Mucosa of descending colon (tissue), 3 donors: ENCODE measurements around the gene PBX2. TPM values are rescaled to one million over a fixed set of nuclear protein-coding genes. Genes with fewer than 3 reads are reported as not detected.

Experiments used
- ATAC-seq: fragments of 200-7000 bp; cut with Tn5 transposase; one replicate; pipeline ENCODE4 v1.9.1; 2020; ENCODE audit warnings: mild to moderate bottlenecking, moderate library complexity
- DNase-seq, 3 donors: peaks; one replicate each; pipeline ENCODE4 v3.0.0-alpha.2; 2020
- H3K36me3 ChIP-seq: fragments of 200-600 bp; one replicate; pipeline ENCODE4 v1.8.0; 2021; ENCODE audit warnings: low read depth, mild to moderate bottlenecking
- H3K4me1 ChIP-seq: fragments of 200-600 bp; one replicate; pipeline ENCODE4 v1.8.0; 2021; ENCODE audit warnings: low read depth, mild to moderate bottlenecking
- H3K4me3 ChIP-seq: fragments of 200-600 bp; one replicate; pipeline ENCODE4 v1.8.0; 2021; ENCODE audit warnings: mild to moderate bottlenecking
- H3K9me3 ChIP-seq: fragments of 200-600 bp; one replicate; pipeline ENCODE4 v1.8.0; 2021; ENCODE audit warnings: mild to moderate bottlenecking
- CTCF ChIP-seq: fragments of 200-600 bp; IDR thresholded peaks from one replicate; pipeline ENCODE4 v1.8.0; 2022; ENCODE audit warnings: antibody characterized with exemption, mild to moderate bottlenecking
- intact Hi-C, 2 donors: fragments of 100-400 bp; cut with DNase I in 1 of 2; cut with micrococcal nuclease in 1 of 2; formaldehyde crosslinking; loops; one replicate each; pipeline versions ENCODE4 v1.11.0 to v1.11.1; 2022; cut with DNase I, micrococcal nuclease
- total RNA-seq, 3 donors: library from RNA; stranded (reverse); fragmentation: NEBNext Ultra II Directional in 2 of 3; extraction: Animal tissue kit (Norgen Biotek cat#: 25700) in 2 of 3; gene quantifications; one replicate each; pipeline versions ENCODE4 v1.2.1 to v1.2.4, GENCODE V29; 2021 to 2023
- donor health status: DM: no; HTN: no; CAD: no; lungs with moderate emphysema.
- donor health status: DM: no; HTN: no; CAD: no.
- donor health status: DM: no; HTN: yes; CAD: no.

PBX2 gene
- total RNA-seq, 3 donors from 2014 or later = 49.4 to 97.7 (median 53.9) TPM

DNA sequence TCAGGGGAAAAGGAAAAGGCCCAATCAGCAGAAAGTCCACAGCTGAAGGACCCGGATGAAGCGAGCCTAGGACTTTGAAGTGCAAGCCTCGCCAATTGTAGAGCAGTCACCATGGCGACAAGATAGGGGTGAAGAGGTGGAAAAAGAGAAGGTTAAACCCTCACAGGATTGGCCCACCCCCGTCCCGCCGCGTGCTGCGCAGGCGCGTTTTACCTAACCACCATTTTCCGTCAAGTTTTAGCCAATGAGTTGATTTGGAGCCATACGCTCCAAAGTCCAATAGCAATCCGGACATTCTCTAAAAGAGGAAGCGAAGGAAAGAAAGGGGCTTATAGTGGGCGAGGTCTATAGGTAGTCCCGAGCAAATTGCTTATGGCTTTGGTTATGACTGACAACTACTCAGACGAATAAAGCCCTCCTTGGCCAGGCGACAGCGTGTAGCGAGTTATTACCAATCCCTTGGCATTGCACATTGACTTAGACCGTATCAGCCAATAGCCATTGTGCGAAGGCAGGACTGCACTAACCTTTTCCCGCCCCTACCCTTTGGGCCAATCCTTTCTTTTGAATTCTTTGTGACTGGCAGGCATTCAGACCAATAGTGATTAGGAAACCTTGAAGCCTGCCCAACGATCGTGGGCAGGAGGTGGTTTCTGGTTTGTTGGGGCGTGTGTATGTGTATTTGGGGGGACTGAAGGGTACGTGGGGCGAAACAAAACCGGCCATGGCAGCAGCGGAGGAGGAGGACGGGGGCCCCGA lies 12.0 kb downstream of the PBX2 start, which contains the start of gene RNF5:
TSS of gene RNF5 (plus strand) at position 618 of the 759 bp plus-strand sequence. CDS start at position 725, 107 bp downstream.
- peaks cover 4% of the 10 kb centered on the region for H3K36me3 ChIP-seq
- intact Hi-C loops = no loop called here
- peak within 1 kb of the TSS; percentile 25 for H3K4me3 ChIP-seq
- peaks cover 40% of the 10 kb centered on the region for H3K4me1 ChIP-seq
- no peak for TF ChIP-seq CTCF
- ATAC-seq = peak; percentile 83
- H3K9me3 ChIP-seq = no peaks in the 10 kb centered on the region
- peak; percentile 91 to 98 (median 94) for DNase-seq

GRCh38 chr6:32177183-32177787 lies 12.7 kb downstream of the PBX2 start:
- intact Hi-C loops = no loop called here
- no peak for DNase-seq
- Histone ChIP-seq H3K9me3 (no peaks in the 10 kb centered on the region), H3K4me1 (peaks cover 40% of the 10 kb centered on the region), H3K4me3 (peak overlapping the region; percentile 25), H3K36me3 (peaks cover 4% of the 10 kb centered on the region)
- no peak for TF ChIP-seq CTCF
- peak; percentile 5 for ATAC-seq

GRCh38 chr6:32176476-32177182 lies 13.4 kb downstream of the PBX2 start:
- Histone ChIP-seq H3K9me3 (no peaks in the 10 kb centered on the region), H3K4me1 (peaks cover 37% of the 10 kb centered on the region), H3K36me3 (peaks cover 4% of the 10 kb centered on the region), H3K4me3 (no peak overlapping the region)
- ATAC-seq = no peak
- no peak for DNase-seq
- intact Hi-C loops = no loop called here
- no peak for TF ChIP-seq CTCF

- no peak for TF ChIP-seq CTCF
- no peaks in the 10 kb centered on the region for H3K9me3 ChIP-seq
- intact Hi-C loops = no loop called here
- ATAC-seq (peak; percentile 73), DNase-seq (peak; percentile 98 to 100 (median 99))
- H3K36me3 ChIP-seq = peaks cover 4% of the 10 kb centered on the region
- peak within 1 kb of the TSS; percentile 58 for H3K4me3 ChIP-seq
- H3K4me1 ChIP-seq = peaks cover 34% of the 10 kb centered on the region
Observed at GRCh38 chr6:32175711-32176475, 14.1 kb downstream of the PBX2 start, which contains the start of gene AGPAT1. Gene AGPAT1, minus strand, starts transcription at chr6:32176084. Its CDS starts 4,588 bp downstream, at chr6:32171496.

DNA sequence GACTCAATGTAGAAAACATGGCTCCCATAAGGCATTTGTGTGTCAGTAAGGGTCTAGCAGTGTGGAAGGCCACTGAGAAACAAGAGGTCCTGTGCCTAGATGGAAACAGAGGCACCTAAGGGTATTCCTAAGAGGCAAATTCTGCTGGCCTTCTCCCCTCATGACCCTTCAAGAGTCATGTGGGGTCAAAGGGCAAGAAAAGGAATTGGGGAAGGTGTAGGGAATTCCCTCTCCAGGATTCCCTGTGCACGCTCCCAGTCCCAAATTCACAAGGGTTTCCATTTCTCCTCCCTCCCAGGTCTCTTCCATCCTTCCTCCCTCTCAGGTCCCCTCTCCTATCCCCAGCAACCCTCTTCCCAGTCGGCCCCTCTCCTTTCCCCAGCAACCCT lies 14.7 kb downstream of the PBX2 start:
- Histone ChIP-seq H3K9me3 (no peaks in the 10 kb centered on the region), H3K4me1 (peaks cover 30% of the 10 kb centered on the region), H3K4me3 (peak overlapping the region; percentile 58), H3K36me3 (peaks cover 4% of the 10 kb centered on the region)
- ATAC-seq (no peak), DNase-seq (no peak)
- no peak for TF ChIP-seq CTCF
- intact Hi-C loops = no loop called here
